ENCODE measurements around the gene SS18L1. TPM values are rescaled to one million over a fixed set of nuclear protein-coding genes. Genes with fewer than 3 reads are reported as not detected.

SS18L1 gene
- total RNA-seq, 1 donor from 2014 or later: 16.3 TPM

- Mint-ChIP-seq H3K4me1 (ENCODE audit: low read depth, unreplicated experiment) (no peaks in the 10 kb centered on the region), H3K27ac (ENCODE audit: unreplicated experiment) (no peak overlapping the region), H3K4me3 (ENCODE audit: unreplicated experiment) (no peak overlapping the region), H3K27me3 (ENCODE audit: low read depth, unreplicated experiment) (peaks cover 27% of the 10 kb centered on the region), H3K36me3 (ENCODE audit: low read depth, unreplicated experiment) (peaks cover 2% of the 10 kb centered on the region), H3K9me3 (ENCODE audit: unreplicated experiment) (peaks cover 19% of the 10 kb centered on the region)
- Histone ChIP-seq H3K4me2 (ENCODE audit: low read length) (no peak overlapping the region), H3K36me3 (ENCODE audit: insufficient read depth, low read length) (no peaks in the 10 kb centered on the region), H3K27me3 (ENCODE audit: insufficient read depth, low read length) (no peaks in the 10 kb centered on the region), H4K20me1 (ENCODE audit: insufficient read depth, low read length) (no peaks in the 10 kb centered on the region), H3K9ac (ENCODE audit: low read length) (no peak overlapping the region), H3K4me1 (ENCODE audit: insufficient read depth, low read length) (no peaks in the 10 kb centered on the region), H2AFZ (ENCODE audit: low read depth, low read length) (no peak overlapping the region), H3K27ac (ENCODE audit: low read depth, low read length) (no peak overlapping the region), H3K79me2 (ENCODE audit: insufficient read depth, low read length) (no peaks in the 10 kb centered on the region), H3K9me3 (ENCODE audit: insufficient read depth, low read depth, low read length) (peaks cover 5% of the 10 kb centered on the region), H3K4me3 (ENCODE audit: insufficient read depth, low read depth, low read length) (no peak overlapping the region)
- FAIRE-seq: no peak
- no peak for DNase-seq (ENCODE audit: low read depth)
- TF ChIP-seq EZH2 (IDR thresholded peaks at IDR 0.05; ENCODE audit: insufficient read depth, low read length): no peak
- TF ChIP-seq CTCF (IDR thresholded peaks at IDR 0.05; ENCODE audit: insufficient read depth, low read depth, low read length): no peak
Observed at GRCh38 chr20:62097881-62098407, 45.6 kb upstream of the SS18L1 start.

DNA sequence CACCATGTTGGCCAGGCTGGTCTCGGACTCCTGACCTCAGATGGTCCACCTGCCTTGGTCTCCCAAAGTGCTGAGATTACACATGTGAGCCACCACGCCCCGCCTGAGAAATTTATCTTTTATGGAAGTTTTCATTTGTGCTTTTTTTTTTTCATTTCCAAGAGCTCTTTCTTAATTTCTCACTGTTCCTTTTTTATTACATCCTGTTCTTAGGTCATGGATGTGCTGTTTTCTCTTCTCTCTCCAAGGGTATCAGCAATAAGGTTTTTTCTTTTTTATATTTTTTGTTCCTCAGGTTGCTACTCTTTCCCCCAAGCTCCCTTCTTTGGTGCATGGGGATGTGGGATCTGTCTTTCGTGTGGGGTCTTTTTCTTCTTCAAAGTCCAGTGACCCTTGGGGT lies 42.5 kb upstream of the SS18L1 start:
- Histone ChIP-seq H3K4me3 (ENCODE audit: insufficient read depth, low read depth, low read length) (no peak overlapping the region), H3K79me2 (ENCODE audit: insufficient read depth, low read length) (no peaks in the 10 kb centered on the region), H3K27ac (ENCODE audit: low read depth, low read length) (no peak overlapping the region), H3K9ac (ENCODE audit: low read length) (no peak overlapping the region), H3K36me3 (ENCODE audit: insufficient read depth, low read length) (no peaks in the 10 kb centered on the region), H3K9me3 (ENCODE audit: insufficient read depth, low read depth, low read length) (peaks cover 5% of the 10 kb centered on the region), H4K20me1 (ENCODE audit: insufficient read depth, low read length) (no peaks in the 10 kb centered on the region), H3K4me2 (ENCODE audit: low read length) (no peak overlapping the region), H3K4me1 (ENCODE audit: insufficient read depth, low read length) (no peaks in the 10 kb centered on the region), H3K27me3 (ENCODE audit: insufficient read depth, low read length) (no peaks in the 10 kb centered on the region), H2AFZ (ENCODE audit: low read depth, low read length) (no peak overlapping the region)
- FAIRE-seq (no peak), DNase-seq (ENCODE audit: low read depth) (no peak)
- no peaks in the 10 kb centered on the region for H3K4me1 Mint-ChIP-seq (ENCODE audit: low read depth, unreplicated experiment)
- H3K4me3 Mint-ChIP-seq (ENCODE audit: unreplicated experiment): no peak overlapping the region
- H3K27me3 Mint-ChIP-seq (ENCODE audit: low read depth, unreplicated experiment): peaks cover 23% of the 10 kb centered on the region
- H3K27ac Mint-ChIP-seq (ENCODE audit: unreplicated experiment): no peak overlapping the region
- peaks cover 2% of the 10 kb centered on the region for H3K36me3 Mint-ChIP-seq (ENCODE audit: low read depth, unreplicated experiment)
- TF ChIP-seq CTCF (IDR thresholded peaks at IDR 0.05; ENCODE audit: insufficient read depth, low read depth, low read length): no peak
- no peak for TF ChIP-seq EZH2 (IDR thresholded peaks at IDR 0.05; ENCODE audit: insufficient read depth, low read length)
- H3K9me3 Mint-ChIP-seq (ENCODE audit: unreplicated experiment): peaks cover 28% of the 10 kb centered on the region

DNA sequence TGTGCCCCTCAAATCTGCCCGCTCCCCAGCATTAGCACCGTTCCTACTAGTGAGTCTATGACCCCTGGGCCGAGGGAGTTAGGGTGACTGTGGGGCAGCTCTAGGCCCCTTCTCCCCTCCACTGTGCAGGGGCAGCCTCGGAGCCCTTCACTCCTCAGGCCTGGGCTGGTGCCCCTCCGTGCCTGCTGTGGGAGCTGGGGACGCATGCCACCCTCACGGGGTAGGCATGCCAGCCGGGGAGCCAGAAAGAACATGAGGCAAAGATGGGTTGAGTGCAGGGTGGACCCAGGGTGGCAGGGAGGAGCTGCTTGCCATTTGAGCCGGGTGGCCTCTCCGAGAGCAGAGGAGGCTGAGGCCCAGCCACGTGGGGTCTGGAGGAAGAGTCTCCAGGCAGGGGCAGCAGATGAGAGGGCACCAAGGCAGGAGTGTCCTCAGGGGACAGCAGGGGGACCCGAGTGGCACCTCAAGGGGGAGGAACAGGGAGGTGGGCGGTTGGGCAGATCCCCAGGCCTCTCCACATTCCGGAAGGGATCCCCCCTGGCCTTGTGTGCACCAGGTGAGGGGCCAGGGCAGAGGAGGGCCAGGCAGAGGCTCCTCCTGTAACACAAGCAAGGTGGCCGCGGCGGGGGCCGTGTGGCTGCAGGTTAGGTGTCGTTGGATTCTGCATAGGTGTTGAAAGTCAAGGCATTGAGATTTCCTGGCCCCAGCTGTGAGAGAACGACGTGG lies 39.9 kb upstream of the SS18L1 start:
- Histone ChIP-seq H3K36me3 (ENCODE audit: insufficient read depth, low read length) (no peaks in the 10 kb centered on the region), H3K9ac (ENCODE audit: low read length) (no peak overlapping the region), H3K4me1 (ENCODE audit: insufficient read depth, low read length) (no peaks in the 10 kb centered on the region), H3K9me3 (ENCODE audit: insufficient read depth, low read depth, low read length) (peaks cover 15% of the 10 kb centered on the region), H3K27me3 (ENCODE audit: insufficient read depth, low read length) (no peaks in the 10 kb centered on the region), H3K4me3 (ENCODE audit: insufficient read depth, low read depth, low read length) (no peak overlapping the region), H4K20me1 (ENCODE audit: insufficient read depth, low read length) (no peaks in the 10 kb centered on the region), H3K27ac (ENCODE audit: low read depth, low read length) (no peak overlapping the region), H2AFZ (ENCODE audit: low read depth, low read length) (no peak overlapping the region), H3K4me2 (ENCODE audit: low read length) (no peak overlapping the region), H3K79me2 (ENCODE audit: insufficient read depth, low read length) (no peaks in the 10 kb centered on the region)
- Mint-ChIP-seq H3K36me3 (ENCODE audit: low read depth, unreplicated experiment) (peaks cover 4% of the 10 kb centered on the region), H3K9me3 (ENCODE audit: unreplicated experiment) (peaks cover 44% of the 10 kb centered on the region), H3K27ac (ENCODE audit: unreplicated experiment) (no peak overlapping the region), H3K4me1 (ENCODE audit: low read depth, unreplicated experiment) (no peaks in the 10 kb centered on the region), H3K4me3 (ENCODE audit: unreplicated experiment) (no peak overlapping the region), H3K27me3 (ENCODE audit: low read depth, unreplicated experiment) (peaks cover 20% of the 10 kb centered on the region)
- DNase-seq (ENCODE audit: low read depth) (no peak), FAIRE-seq (no peak)
- TF ChIP-seq EZH2 (IDR thresholded peaks at IDR 0.05; ENCODE audit: insufficient read depth, low read length): no peak
- TF ChIP-seq CTCF (IDR thresholded peaks at IDR 0.05; ENCODE audit: insufficient read depth, low read depth, low read length): no peak

Measured in astrocyte (in vitro differentiated cells and primary cell).